ENCODE results near the gene PDGFC.

PDGFC gene

GRCh38 chr4:156875704-156876103 is 95.9 kb downstream of the PDGFC start:
- H3K4me2 ChIP-seq = no peak overlapping the region
- no peak overlapping the region for H3K4me3 ChIP-seq (IDR thresholded peaks at IDR 0.05; ENCODE audit: insufficient read depth, low read depth, low read length)
- H4K20me1 ChIP-seq (ENCODE audit: insufficient read depth) = no peaks in the 10 kb centered on the region
- TF ChIP-seq CTCF (conservative IDR thresholded peaks at IDR 0.05; ENCODE audit: low read depth, low read length) = no peak
- H2AFZ ChIP-seq (ENCODE audit: low read depth) = no peak overlapping the region
- H3K36me3 ChIP-seq (ENCODE audit: insufficient read depth) = no peaks in the 10 kb centered on the region
- no peak overlapping the region for H3K9ac ChIP-seq
- H3K4me1 ChIP-seq (ENCODE audit: low read depth, poor library complexity, severe bottlenecking) = peaks cover 8% of the 10 kb centered on the region
- no peaks in the 10 kb centered on the region for H3K79me2 ChIP-seq (ENCODE audit: insufficient read depth, low read depth)
- no peak overlapping the region for H3K27ac ChIP-seq
- no peaks in the 10 kb centered on the region for H3K27me3 ChIP-seq (ENCODE audit: insufficient read depth, low read depth)

GRCh38 chr4:156875055-156875454 is 96.5 kb downstream of the PDGFC start:
- H2AFZ ChIP-seq (ENCODE audit: low read depth) = no peak overlapping the region
- no peak overlapping the region for H3K27ac ChIP-seq
- no peaks in the 10 kb centered on the region for H3K27me3 ChIP-seq (ENCODE audit: insufficient read depth, low read depth)
- no peaks in the 10 kb centered on the region for H3K36me3 ChIP-seq (ENCODE audit: insufficient read depth)
- H3K79me2 ChIP-seq (ENCODE audit: insufficient read depth, low read depth) = no peaks in the 10 kb centered on the region
- H4K20me1 ChIP-seq (ENCODE audit: insufficient read depth) = no peaks in the 10 kb centered on the region
- no peak overlapping the region for H3K4me3 ChIP-seq (IDR thresholded peaks at IDR 0.05; ENCODE audit: insufficient read depth, low read depth, low read length)
- TF ChIP-seq CTCF (conservative IDR thresholded peaks at IDR 0.05; ENCODE audit: low read depth, low read length) = no peak
- H3K4me2 ChIP-seq = no peak overlapping the region
- H3K4me1 ChIP-seq (ENCODE audit: low read depth, poor library complexity, severe bottlenecking) = peaks cover 8% of the 10 kb centered on the region
- H3K9ac ChIP-seq = no peak overlapping the region

- Histone ChIP-seq H2AFZ (ENCODE audit: low read depth) (no peak overlapping the region), H4K20me1 (ENCODE audit: insufficient read depth) (no peaks in the 10 kb centered on the region), H3K27me3 (ENCODE audit: insufficient read depth, low read depth) (no peaks in the 10 kb centered on the region), H3K4me3 (IDR thresholded peaks at IDR 0.05; ENCODE audit: insufficient read depth, low read depth, low read length) (no peak overlapping the region), H3K36me3 (ENCODE audit: insufficient read depth) (no peaks in the 10 kb centered on the region), H3K79me2 (ENCODE audit: insufficient read depth, low read depth) (no peaks in the 10 kb centered on the region), H3K27ac (no peak overlapping the region), H3K4me2 (no peak overlapping the region), H3K9ac (no peak overlapping the region), H3K4me1 (ENCODE audit: low read depth, poor library complexity, severe bottlenecking) (peaks cover 8% of the 10 kb centered on the region)
- no peak for TF ChIP-seq CTCF (conservative IDR thresholded peaks at IDR 0.05; ENCODE audit: low read depth, low read length)
Measured at GRCh38 chr4:156873799-156874198, 97.8 kb downstream of the PDGFC start.

- H3K4me1 ChIP-seq (ENCODE audit: low read depth, poor library complexity, severe bottlenecking) = peaks cover 3% of the 10 kb centered on the region
- TF ChIP-seq CTCF (conservative IDR thresholded peaks at IDR 0.05; ENCODE audit: low read depth, low read length) = no peak
- no peak overlapping the region for H3K27ac ChIP-seq
- no peak overlapping the region for H3K9ac ChIP-seq
- no peak overlapping the region for H2AFZ ChIP-seq (ENCODE audit: low read depth)
- H4K20me1 ChIP-seq (ENCODE audit: insufficient read depth) = no peaks in the 10 kb centered on the region
- no peaks in the 10 kb centered on the region for H3K79me2 ChIP-seq (ENCODE audit: insufficient read depth, low read depth)
- H3K4me2 ChIP-seq = no peak overlapping the region
- no peak overlapping the region for H3K4me3 ChIP-seq (IDR thresholded peaks at IDR 0.05; ENCODE audit: insufficient read depth, low read depth, low read length)
- H3K36me3 ChIP-seq (ENCODE audit: insufficient read depth) = no peaks in the 10 kb centered on the region
- H3K27me3 ChIP-seq (ENCODE audit: insufficient read depth, low read depth) = no peaks in the 10 kb centered on the region
Measured at GRCh38 chr4:156870861-156871260, 100.7 kb downstream of the PDGFC start.
